Measurements from ENCODE around the gene LEMD1.

GRCh38 chr1:205466595-205467220, 44.9 kb upstream of the LEMD1 start:
- no peak for TF ChIP-seq CREB5 (CRISPR knock-in tag; IDR thresholded peaks at IDR 0.05; ENCODE audit: low read depth)
- TF ChIP-seq PPARA (CRISPR knock-in tag; IDR thresholded peaks at IDR 0.05; ENCODE audit: borderline replicate concordance) = no peak
- no peak for TF ChIP-seq POU6F1 (CRISPR knock-in tag; IDR thresholded peaks at IDR 0.05; ENCODE audit: borderline replicate concordance, low read depth)

Data from SK-N-SH treated with all-trans-retinoic acid at 6 μM for 48 hours (cell line).